Stimulated activated CD8-positive, alpha-beta memory T cell treated with anti-CD3 and anti-CD28 coated beads, Interleukin-7, amount 100 ng/mL, for 24 hours (primary cell): ENCODE results near the gene EPO.
"Not testable (repeated sequence)": the region's sequence is repeated elsewhere in the genome, so short reads cannot be mapped to it uniquely, and the experiment has no call there.

Source experiments
- DNase-seq: peaks from one replicate; pipeline ENCODE4 v3.0.0-alpha.2; 2020; ENCODE audit warnings: low read depth

Gene EPO

DNA sequence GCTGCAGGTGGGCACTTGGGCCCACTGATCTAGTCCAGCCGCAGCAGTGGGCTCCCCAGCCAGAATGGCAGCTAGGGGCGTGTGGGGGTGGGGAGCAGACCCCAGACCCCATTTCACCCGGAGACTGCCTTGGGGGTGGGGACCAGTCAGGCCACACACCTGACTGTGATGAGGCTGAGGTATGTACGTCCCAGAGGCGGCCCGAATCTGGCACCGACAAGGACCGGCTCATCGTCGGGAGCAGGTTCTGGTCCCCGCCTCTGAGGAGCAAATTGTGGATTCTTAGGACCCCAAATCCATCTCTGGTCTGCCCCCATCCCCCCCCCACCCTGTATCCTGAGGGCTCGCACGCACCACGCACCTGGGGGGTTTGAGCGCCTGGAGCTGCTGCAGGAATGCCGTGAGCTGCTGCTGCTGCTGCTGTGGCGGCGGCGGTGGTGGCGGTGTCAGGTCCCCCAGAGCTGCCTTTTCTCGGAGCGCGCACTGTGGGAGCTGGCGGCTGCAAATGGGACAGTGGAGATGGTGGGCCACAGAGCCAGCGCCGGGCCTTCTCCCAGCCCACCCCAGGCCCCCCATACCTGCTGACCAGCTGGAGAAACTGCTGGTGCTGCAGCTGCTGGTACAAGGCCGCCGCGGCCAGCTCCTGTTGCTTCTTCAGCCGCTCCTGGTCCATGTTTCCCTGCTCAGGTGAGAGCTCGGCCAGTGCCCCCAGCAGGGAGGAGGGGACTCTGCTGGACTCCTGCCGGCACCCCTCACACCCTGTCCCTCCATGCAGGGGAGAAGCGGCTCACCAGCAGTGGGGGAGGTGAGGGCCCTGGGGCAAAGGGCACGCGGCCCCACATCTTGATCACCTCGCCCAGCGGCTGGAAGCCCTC is 36.4 kb upstream of the EPO start:
- no peak for DNase-seq

GRCh38 chr7:100684534-100685042 is 35.7 kb upstream of the EPO start:
- no peak for DNase-seq

GRCh38 chr7:100685049-100685605 is 35.1 kb upstream of the EPO start:
- no peak for DNase-seq

DNA sequence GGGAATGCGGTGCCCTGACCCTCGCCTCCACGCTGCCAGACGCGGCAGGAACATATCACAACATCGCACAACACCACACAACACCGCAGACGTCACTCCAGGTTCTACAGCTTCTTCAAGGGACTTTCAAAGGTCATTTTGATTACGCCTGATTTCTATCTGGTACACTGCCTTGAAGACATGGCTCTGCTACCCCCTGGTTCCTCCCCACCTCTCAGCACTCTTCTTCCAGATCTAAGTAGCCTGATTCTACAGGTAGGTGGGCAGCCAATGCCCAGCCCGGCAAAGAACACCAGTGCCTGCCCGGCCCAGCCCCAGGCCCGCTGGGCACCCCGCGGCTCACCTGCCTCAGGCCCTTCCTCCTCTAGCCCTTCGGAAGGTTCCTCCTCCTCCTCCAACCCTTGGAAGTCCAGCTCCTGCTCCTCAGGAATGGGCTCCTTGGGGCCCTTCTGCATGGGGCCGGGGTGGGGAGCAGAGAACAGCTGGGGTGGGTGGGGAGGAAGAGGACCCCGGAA is 34.6 kb upstream of the EPO start:
- no peak for DNase-seq

DNA sequence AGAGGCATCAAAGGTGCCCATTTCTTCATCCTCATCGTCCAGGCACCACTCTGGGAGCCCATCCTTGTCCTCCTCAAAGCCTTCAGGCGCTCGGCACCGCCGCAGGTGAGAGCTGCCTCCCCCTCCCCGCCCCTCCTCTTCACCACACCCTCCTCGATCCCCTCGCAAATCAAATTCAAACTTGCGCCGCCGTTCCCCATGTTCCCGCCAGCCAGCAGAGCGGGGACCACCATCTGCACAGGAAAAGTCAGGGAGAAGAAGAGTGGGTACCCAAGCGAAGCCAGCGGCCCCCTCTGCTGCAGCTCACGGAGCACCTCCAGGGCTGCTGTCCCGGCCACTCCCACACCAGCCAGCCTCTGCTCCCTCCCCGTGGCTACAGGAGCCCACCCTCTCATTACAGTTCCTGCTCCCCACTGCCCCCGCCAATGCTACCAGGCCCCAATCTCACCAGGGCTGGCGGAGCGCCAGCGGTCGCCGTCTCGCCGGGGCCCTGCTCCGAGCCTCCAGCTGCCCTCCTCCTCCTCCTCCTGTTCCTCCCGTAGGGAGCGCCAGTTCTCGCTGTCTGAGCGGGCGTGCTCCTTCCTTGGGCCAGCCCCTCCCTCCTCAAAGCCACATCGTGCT is 34.0 kb upstream of the EPO start:
- no peak for DNase-seq

- DNase-seq: no peak
Observed at GRCh38 chr7:100686822-100687211, 33.5 kb upstream of the EPO start.

DNA sequence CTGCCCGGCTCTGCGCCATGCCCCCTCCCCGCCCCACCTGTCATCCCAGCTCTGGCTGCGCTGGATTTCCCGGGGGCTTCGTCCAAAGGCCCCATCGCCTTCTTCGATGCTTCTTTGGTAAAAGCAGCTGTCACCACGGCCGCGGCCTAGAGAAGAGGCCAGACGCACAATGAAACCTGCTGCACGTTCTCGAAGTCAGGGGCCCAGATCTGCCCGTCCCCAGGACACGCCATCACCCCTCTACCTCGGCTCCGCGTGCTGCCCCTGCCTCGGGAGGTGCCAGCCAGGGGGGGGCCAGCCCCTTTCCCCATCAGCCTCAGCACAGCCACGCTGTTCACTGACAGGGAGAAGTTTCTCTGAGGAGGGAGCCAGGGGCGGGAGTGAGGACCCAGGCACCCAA is 33.0 kb upstream of the EPO start:
- no peak for DNase-seq

DNA sequence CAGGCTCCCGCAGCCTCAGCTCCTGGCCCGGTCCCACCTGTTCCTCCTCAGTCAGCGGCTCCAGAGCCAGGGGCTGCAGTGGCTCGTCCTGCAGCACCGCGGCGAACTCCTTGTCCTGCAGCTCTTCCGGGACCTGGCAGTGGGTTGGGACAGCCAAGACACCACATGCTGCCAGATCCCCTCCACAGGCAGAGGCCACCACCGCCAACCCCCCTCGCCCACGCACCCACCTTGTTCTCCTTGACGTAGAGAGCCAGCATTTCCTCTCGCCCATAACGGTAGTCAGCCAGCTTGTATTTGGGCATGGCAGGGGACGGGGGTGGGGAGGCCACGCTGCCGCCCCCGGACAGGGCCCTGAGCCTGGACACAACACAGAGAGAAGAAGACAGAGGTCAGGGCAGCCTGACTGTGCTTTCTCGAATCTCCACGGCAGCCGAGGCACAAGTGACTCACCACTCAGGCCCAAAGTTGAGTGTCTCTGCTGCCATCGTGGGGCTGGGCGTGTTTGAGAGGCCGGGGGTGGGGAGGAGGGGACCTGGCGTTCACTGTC is 32.4 kb upstream of the EPO start:
- DNase-seq: no peak

DNA sequence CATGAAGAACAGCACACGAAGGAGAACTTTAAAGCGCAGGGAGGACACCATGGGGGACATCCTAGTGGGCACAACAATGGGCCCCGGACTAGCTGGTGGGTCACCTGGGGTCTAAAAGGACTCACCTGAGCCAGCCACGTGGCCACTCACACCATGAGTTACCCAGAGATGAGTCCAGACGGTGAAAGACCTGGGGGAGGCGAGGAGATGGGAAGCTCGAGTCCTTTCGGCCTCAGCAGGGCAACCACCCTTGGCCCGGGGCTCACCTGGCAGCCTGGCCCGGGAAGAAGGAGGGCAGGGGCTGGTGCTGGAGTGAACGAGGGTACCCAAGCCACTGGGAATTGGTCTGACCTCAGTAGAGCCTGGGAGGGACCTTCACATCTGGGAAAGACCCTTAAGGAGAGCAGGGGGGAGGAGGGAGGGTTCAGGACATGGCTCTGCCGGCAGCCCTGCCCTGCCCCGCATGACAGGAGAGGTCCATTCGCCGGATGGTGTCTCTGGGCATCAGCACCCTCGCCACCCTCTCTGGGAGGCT is 31.9 kb upstream of the EPO start:
- no peak for DNase-seq

DNA sequence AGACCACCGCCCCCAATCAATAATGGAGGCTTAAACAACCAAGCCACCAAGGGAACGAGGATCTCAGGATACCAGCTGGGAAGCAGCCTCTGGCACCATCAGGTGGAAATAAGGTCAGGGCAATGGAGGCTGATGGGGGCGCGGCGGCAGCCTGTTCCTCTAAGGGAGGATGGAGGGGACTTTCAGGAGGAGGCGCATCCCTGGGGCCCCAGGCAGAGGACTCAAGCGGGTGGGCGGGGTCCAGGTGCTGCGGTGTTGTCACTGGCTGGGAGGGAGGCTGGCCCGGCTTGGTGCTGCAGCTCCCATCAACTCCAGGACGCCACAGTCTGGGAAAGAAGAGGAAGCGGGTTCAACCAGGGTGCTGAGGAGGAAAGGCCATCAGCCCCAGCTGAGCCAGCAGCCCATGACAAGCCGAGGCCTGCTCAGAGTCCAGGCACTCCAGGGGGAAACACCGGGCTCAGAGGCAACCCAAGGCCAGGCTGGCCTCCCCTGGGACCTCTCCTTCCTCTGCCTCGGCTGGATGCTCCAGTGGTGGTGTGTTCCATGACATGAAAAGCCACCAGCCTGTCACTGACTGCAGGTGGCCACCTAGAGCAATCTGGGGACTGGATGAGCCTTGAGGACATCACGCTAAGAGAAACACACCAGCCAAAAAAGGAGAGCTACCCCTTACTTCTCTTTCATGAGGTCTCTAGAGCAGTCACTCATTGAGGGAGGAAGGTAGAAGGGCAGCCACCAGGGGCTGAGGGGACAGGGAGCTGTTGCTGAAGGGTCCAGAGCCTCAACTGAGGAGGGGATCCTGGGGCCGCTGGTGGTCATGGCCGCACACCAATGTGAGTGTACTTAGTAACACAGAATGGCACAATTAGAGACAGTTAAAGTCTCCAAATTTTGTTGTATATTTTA is 30.8 kb upstream of the EPO start:
- no peak for DNase-seq

- peak; percentile 74 for DNase-seq
Observed at GRCh38 chr7:100691676-100692577, 28.3 kb upstream of the EPO start.

DNA sequence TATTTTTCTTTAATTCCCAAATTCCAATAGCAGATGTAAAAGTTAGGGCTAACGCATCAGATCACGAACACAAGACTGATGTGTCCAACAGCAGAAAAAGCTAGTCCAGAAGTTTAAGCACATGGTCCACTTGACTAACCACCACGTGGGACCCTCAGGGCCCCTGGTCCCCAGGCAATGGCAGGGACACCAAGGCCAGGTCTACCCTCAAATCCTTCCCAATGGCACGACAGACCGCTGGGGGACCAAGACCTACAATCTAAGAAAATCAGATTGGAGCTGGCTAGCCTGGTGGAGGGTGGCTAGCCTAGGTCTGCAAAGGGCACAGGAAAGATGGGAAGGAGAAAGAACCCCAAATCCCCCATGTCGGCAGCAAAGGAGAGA is 27.7 kb upstream of the EPO start:
- DNase-seq: no peak

DNA sequence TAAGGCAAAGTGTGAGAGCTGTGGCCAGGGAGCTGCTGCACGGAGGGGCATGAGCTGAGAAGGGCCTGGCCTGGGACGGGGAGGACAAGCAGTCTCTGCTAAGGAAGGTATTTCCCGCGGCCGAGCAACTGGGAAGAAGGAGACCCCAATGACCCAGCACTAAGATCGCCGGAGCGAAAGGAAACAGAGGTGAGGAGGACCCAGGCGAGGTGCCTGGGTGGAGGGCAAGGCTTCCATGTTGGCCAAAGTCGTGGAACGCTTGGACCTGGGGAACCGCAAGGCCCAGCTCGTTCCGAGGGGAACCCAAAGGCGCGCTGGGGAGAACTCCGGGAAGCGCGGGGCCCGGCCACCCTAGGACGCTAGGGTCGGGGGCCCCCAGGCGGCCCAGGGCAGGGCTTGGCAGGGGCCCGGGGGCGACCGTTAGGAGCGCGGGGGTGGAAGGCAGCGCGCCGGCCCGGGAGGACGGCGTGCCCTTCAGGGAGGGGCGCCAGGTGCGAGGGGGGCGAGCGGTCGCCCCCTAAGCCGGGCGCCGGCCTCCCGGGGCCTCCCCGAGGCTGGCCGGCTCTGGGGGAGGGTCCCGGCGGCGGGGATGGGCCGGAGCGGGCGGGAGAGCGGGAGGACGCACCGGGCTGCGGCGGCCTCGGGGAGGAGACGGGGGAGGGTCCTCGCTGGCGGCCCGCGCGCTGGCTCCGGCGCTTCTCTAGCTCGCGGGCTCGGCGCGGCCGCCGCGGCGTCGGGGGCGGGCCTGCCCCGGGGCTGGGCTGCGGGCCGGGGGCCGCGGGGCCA is 26.8 kb upstream of the EPO start:
- no peak for DNase-seq

DNA sequence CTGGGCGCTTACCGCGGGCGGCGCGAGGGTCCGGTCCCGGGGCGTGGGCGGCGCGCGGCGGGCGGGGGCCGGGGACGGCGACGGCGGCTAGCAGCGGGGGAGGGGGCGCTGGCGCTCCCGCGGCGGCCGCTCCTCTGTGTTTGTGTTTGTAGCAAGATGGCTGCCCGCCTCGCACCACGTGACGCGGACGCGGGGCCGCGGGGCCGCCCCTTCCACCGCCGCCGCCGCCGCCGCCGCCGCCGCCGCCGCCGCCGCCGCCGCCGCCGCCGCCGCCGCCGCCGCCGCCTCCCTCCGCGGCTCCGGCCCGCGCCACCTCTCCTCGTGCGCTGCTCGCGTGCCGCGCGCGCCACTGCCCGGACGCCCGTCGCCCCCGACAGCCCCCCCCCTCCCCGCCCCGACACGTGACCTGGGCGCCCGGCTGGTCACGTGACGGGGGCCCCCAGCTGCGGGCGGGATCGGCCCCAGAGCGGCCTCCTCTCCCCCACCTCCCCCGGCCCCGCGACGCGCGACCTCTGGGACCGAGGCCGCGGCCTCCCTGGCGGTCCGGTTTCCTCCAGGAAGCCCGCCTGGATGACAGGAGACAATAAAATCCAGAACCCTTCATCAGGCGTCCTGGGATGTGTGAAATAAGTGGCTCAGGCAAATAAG is 26.0 kb upstream of the EPO start, which contains the start of gene GIGYF1:
GIGYF1 (minus strand) TSS at position 153 of the 648 bp plus-strand sequence. CDS start 6,012 bp downstream, outside the sequence.
- peak; percentile 46 for DNase-seq

- no peak for DNase-seq
Observed at GRCh38 chr7:100696123-100696521, 24.1 kb upstream of the EPO start.

DNA sequence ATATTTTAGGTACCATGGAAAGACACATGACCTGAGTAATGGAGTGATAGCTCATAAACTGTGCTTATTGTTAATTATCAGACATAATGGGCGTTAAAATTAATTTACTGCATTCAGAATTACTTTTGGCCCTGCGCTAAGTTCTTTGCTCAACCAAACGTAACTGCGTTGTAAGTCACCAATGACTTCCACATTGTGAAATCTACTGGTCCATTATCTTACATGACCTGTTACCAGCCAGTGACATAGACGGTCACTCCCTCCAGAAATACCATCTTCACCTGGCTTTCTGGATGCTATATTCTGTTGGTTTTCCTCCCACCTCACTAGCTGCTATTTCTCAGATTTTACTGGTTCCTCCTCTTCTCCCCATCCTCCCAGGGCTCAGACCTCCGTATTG is 21.2 kb upstream of the EPO start:
- no peak for DNase-seq

DNA sequence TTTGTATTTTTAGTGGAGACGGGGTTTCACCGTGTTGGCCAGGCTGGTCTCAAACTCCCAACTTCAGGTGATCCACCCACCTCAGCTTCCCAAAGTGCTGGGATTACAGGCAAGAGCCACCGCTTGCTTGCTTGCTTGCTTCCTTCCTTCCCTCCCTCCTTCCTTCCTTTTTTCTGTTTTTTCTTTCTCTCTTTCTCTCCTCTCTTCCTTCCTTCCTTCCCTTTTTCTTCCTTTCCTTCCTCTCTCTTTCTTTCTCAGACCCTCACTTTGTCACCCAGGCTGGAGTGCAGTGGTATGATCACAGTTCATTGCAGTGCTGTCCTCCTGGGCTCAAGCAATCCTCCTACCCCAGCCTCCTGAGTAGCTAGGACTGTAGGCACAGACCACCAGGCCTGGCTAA is 19.2 kb upstream of the EPO start:
- DNase-seq: not testable (repeated sequence)

DNA sequence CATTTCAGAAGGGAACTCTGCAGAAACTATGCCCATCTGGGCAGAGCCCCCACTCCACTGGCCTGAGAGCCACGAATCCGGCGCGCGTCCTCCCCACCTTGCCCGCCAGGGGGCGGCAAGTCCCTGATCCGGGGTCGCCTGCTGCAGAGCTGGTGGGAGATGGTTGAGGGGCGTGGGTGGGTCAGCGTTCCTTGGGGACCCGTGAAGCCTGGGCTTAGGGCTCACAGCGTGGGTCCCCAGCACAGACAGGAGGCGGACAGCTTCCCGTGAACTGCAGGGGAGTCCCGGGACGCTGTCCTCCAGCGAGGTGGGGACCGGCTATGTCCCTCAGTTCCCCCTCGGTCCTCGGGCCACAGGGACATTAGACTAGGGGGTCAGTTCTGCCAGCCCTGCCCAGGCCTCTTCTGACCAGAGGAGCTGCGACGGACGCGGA is 14.9 kb upstream of the EPO start:
- peak; percentile 72 for DNase-seq
